Raji (cell line): ENCODE measurements around the gene HLA-DMA.

Source experiments
- POLR2A ChIP-seq: IDR thresholded peaks from 2 replicates; pipeline ENCODE4 v1.6.1; 2011; ENCODE audit warnings: low read depth, low read length, control low read depth; ENCODE audit not compliant: insufficient read depth

HLA-DMA gene

GRCh38 chr6:32932132-32932868 is 20.6 kb downstream of the HLA-DMA start:
- no peak for TF ChIP-seq POLR2A

- no peak for TF ChIP-seq POLR2A
These were observed 21.7 kb downstream of the HLA-DMA start for GRCh38 chr6:32931211-32931610.

GRCh38 chr6:32922083-32922482 is 30.8 kb downstream of the HLA-DMA start:
- no peak for TF ChIP-seq POLR2A

GRCh38 chr6:32920715-32921114 is 32.2 kb downstream of the HLA-DMA start:
- no peak for TF ChIP-seq POLR2A

GRCh38 chr6:32912951-32913350 is 39.9 kb downstream of the HLA-DMA start:
- TF ChIP-seq POLR2A, result no peak

- TF ChIP-seq POLR2A, result no peak
These were observed 44.0 kb downstream of the HLA-DMA start for GRCh38 chr6:32908897-32909296.

GRCh38 chr6:32906539-32906938 is 46.4 kb downstream of the HLA-DMA start:
- TF ChIP-seq POLR2A, result no peak

- TF ChIP-seq POLR2A, result no peak
These were observed 47.8 kb downstream of the HLA-DMA start for GRCh38 chr6:32905078-32905477.

- TF ChIP-seq POLR2A, result no peak
These were observed 48.9 kb downstream of the HLA-DMA start for GRCh38 chr6:32903952-32904351.
